SK-N-SH treated with all-trans-retinoic acid at 6 μM for 48 hours (cell line): ENCODE results near the gene PRKG1.

Experiments
- BACH2 ChIP-seq: fragments of 250-450 bp; sonication (Bioruptor Pico); IDR thresholded peaks from 2 replicates; pipeline ENCODE4 v1.9.0; 2021; ENCODE audit warnings: mild to moderate bottlenecking, borderline replicate concordance
- ZFP3 ChIP-seq: fragments of 250-450 bp; sonication (Bioruptor Pico); IDR thresholded peaks from 2 replicates; pipeline ENCODE4 v1.5.0; 2020; ENCODE audit warnings: mild to moderate bottlenecking, moderate library complexity
- TF ChIP-seq, protein P1 (sequence below): fragments of 250-450 bp; sonication (Bioruptor Pico); IDR thresholded peaks from 2 replicates; pipeline ENCODE4 v1.5.0; 2020; ENCODE audit warnings: mild to moderate bottlenecking, moderate library complexity

DNA sequence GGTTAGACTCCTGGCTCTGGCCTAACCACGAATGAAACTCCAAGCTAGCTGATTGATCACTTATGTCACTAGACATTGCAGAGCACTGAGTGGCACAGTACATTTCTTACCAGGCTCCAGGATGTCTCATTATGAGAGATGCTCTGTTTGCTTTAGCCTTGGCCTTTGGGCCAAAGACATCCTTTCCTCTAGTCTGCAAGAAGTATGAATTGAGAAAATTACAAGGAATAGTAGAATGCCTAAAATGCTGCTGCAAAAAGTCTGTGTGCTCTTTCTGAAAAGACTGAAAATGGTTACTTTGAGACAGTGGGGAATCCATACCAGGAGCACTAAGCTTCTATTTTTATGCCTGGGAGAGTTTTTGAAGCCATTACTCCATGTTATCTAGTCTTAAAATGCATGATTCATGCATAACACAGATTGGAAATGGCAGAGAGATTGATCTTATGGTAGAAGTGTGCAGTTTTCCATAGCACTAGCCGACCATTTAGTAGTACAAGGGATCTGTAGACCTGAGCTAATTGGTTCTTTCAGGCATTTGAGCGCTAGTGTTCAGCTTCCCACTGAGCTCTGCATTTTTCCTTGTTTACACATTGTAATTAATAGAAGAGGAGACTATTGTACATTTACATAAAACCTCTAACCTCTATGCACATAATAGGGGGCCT lies 303.8 kb downstream of the PRKG1 start:
- TF ChIP-seq BACH2 (CRISPR knock-in tag) (no peak), ZFP3 (no peak)
- TF ChIP-seq, protein P1, sequence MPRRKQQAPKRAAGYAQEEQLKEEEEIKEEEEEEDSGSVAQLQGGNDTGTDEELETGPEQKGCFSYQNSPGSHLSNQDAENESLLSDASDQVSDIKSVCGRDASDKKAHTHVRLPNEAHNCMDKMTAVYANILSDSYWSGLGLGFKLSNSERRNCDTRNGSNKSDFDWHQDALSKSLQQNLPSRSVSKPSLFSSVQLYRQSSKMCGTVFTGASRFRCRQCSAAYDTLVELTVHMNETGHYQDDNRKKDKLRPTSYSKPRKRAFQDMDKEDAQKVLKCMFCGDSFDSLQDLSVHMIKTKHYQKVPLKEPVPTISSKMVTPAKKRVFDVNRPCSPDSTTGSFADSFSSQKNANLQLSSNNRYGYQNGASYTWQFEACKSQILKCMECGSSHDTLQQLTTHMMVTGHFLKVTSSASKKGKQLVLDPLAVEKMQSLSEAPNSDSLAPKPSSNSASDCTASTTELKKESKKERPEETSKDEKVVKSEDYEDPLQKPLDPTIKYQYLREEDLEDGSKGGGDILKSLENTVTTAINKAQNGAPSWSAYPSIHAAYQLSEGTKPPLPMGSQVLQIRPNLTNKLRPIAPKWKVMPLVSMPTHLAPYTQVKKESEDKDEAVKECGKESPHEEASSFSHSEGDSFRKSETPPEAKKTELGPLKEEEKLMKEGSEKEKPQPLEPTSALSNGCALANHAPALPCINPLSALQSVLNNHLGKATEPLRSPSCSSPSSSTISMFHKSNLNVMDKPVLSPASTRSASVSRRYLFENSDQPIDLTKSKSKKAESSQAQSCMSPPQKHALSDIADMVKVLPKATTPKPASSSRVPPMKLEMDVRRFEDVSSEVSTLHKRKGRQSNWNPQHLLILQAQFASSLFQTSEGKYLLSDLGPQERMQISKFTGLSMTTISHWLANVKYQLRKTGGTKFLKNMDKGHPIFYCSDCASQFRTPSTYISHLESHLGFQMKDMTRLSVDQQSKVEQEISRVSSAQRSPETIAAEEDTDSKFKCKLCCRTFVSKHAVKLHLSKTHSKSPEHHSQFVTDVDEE (CRISPR knock-in tag): no peak
